ENCODE measurements around the gene SLC7A6. TPM values are rescaled to one million over a fixed set of nuclear protein-coding genes. Genes with fewer than 3 reads are reported as not detected.

The SLC7A6 gene
- total RNA-seq, 4 donors from 2014 or later = 6.8 to 40.0 (median 19.6) TPM

DNA sequence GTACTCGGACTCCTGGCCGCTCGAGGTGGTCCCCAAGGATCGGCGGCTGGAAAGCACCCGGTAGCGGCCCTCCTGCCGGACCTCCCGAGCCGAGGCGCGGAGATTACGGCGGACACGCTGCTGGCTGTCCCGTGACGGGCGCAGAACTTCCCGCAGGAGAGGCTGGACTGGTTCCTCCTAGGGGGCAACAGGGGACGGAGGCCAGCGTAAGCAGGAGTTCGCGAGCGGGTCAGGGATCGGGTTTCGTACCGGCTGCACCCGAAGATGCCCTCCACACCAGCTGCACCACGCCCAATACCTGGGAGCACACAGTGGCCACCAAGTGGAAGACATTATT is 46.1 kb downstream of the SLC7A6 start:
- peak overlapping the region; percentile 74 to 77 for H3K27ac ChIP-seq
- H3K27me3 ChIP-seq = no peaks in the 10 kb centered on the region
- no peaks in the 10 kb centered on the region for H3K36me3 ChIP-seq
- peak in 1 of 2 donors; percentile 24 for DNase-seq
- peak overlapping the region; percentile 67 to 88 for H3K4me3 ChIP-seq
- intact Hi-C loops (cut with DNase I; ENCODE audit: low total_unique reads) = loop anchor here (5.0 kb wide), 1 partner anchor 48 kb away; the partner anchor contains the start of gene SLC7A6
- TF ChIP-seq CTCF (IDR thresholded peaks at IDR 0.05) (no peak), POLR2A (IDR thresholded peaks at IDR 0.05) (no peak)
- H3K4me1 ChIP-seq = peaks cover 6 to 13% of the 10 kb centered on the region in 2 donors
- no peaks in the 10 kb centered on the region for H3K9me3 ChIP-seq

GRCh38 chr16:68310774-68311511 is 46.6 kb downstream of the SLC7A6 start, which contains the start of the genes PRMT7 and SLC7A6OS:
Gene PRMT7 (plus strand): TSS chr16:68311019. CDS start chr16:68315980, 4,961 bp downstream.
Gene SLC7A6OS (minus strand): TSS chr16:68310946. CDS start chr16:68310926, 20 bp downstream.
- Histone ChIP-seq H3K4me3 (peak within 1 kb of the TSS; percentile 67 to 88), H3K9me3 (no peaks in the 10 kb centered on the region), H3K27me3 (no peaks in the 10 kb centered on the region), H3K27ac (peak within 1 kb of the TSS; percentile 74 to 77), H3K36me3 (no peaks in the 10 kb centered on the region), H3K4me1 (peaks cover 6 to 13% of the 10 kb centered on the region in 2 donors)
- intact Hi-C loops (cut with DNase I; ENCODE audit: low total_unique reads) = loop anchor here (5.0 kb wide), 1 partner anchor 49 kb away; the partner anchor contains the start of gene SLC7A6
- peak; percentile 80 to 84 for DNase-seq
- TF ChIP-seq CTCF (IDR thresholded peaks at IDR 0.05) (peak in 3 of 4 experiments; percentile 16 to 61 (median 40)), POLR2A (IDR thresholded peaks at IDR 0.05) (peak; percentile 38 to 70)

DNA sequence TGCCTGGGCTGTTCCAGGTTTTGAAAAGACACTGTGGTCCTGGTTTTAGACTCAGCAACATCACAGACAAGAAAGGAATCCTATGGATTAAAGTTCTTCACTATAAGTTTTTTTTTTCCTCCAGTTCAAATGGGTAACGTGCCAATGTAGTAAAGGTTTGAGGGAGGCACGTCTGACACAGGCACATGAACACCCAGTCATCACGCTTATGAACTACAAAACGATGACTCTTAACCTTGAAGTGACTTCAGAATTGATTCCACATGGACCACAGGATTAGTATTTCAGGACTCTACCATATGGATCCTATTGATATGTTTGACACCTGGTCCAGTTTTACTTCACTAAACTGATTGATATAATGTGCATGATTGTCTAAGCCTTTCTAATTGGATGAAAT is 48.8 kb downstream of the SLC7A6 start:
- intact Hi-C loops (cut with DNase I; ENCODE audit: low total_unique reads) = loop anchor here (5.0 kb wide), 1 partner anchor 51 kb away; the partner anchor contains the start of gene SLC7A6
- DNase-seq = no peak
- no peaks in the 10 kb centered on the region for H3K36me3 ChIP-seq

GRCh38 chr16:68319185-68319908 is 55.0 kb downstream of the SLC7A6 start:
- H3K9me3 ChIP-seq = no peaks in the 10 kb centered on the region
- intact Hi-C loops (cut with DNase I; ENCODE audit: low total_unique reads) = no loop called here
- no peaks in the 10 kb centered on the region for H3K36me3 ChIP-seq
- H3K27me3 ChIP-seq = no peaks in the 10 kb centered on the region
- H3K27ac ChIP-seq = no peak overlapping the region
- no peak for TF ChIP-seq CTCF (IDR thresholded peaks at IDR 0.05)
- TF ChIP-seq POLR2A (IDR thresholded peaks at IDR 0.05) = no peak
- DNase-seq = no peak
- H3K4me3 ChIP-seq = no peak overlapping the region
- no peaks in the 10 kb centered on the region for H3K4me1 ChIP-seq

More for the DNA sequence above, 48.8 kb downstream of the SLC7A6 start:
- no peak for TF ChIP-seq CTCF (IDR thresholded peaks at IDR 0.05)
- no peak for TF ChIP-seq POLR2A (IDR thresholded peaks at IDR 0.05)
- Histone ChIP-seq H3K27me3 (no peaks in the 10 kb centered on the region), H3K9me3 (no peaks in the 10 kb centered on the region), H3K4me3 (no peak overlapping the region), H3K4me1 (peaks cover 6 to 13% of the 10 kb centered on the region in 2 donors), H3K27ac (no peak overlapping the region)

DNA sequence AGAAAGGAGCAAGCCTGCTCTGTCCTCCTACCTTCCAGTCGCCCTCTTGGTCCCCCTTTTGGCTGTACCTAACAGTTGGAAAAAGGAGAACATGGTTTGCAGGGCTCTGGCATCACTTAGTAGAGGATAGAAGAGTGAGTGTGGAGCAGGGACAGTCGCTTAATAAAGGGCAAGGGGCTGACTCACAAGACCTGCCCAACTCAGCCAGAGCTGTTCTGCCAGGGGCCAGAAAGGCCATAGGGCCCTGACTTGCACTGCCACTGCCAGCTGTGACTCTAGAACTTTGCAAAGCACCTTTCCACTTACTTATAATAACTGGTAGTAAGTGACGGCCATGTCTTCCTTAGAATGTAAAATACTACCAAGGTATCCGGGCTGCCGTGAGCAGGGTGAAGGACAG is 60.0 kb downstream of the SLC7A6 start:
- intact Hi-C loops (cut with DNase I; ENCODE audit: low total_unique reads) = no loop called here
- no peak for DNase-seq
- no peak for TF ChIP-seq POLR2A (IDR thresholded peaks at IDR 0.05)
- TF ChIP-seq CTCF (IDR thresholded peaks at IDR 0.05) = no peak
- Histone ChIP-seq H3K9me3 (no peaks in the 10 kb centered on the region), H3K27ac (no peak overlapping the region), H3K27me3 (no peaks in the 10 kb centered on the region), H3K36me3 (no peaks in the 10 kb centered on the region), H3K4me3 (no peak overlapping the region), H3K4me1 (no peaks in the 10 kb centered on the region)

Data from uterus (tissue), 4 donors.